Measurements from ENCODE around the gene ERCC5. TPM values are rescaled to one million over a fixed set of nuclear protein-coding genes. Genes with fewer than 3 reads are reported as not detected.

Gene ERCC5
- total RNA-seq, 3 donors from 2014 or later = 58.6 to 85.0 (median 62.7) TPM

DNA sequence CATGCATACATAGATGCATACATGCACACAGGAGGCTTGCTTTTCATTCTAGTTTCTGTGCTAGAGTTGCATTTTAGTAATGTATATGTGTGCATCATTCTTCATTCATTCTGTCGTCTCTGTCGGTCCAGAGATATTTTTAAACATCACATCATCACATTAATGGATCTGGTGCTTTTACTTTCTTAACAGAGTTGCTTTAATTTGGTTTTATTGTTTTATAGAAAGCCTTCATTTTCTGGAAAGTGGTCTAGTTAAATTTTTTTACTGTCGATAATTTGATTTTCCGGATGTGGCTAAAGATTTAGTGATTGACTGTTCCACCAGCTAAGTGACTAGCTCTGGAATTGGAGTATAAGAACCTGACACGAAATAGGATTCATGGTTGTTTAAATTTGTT lies 30.0 kb upstream of the ERCC5 start:
- Histone ChIP-seq H3K36me3 (ENCODE audit: low read depth) (no peaks in the 10 kb centered on the region), H3K9me3 (no peaks in the 10 kb centered on the region), H3K4me3 (no peak overlapping the region), H3K4me1 (ENCODE audit: low read depth) (no peaks in the 10 kb centered on the region)
- no peak for DNase-seq
- no peak for ATAC-seq
- no peak for TF ChIP-seq CTCF (IDR thresholded peaks at IDR 0.05)
- intact Hi-C loops (cut with DNase I, micrococcal nuclease) = no loop called here

- DNase-seq (no peak), ATAC-seq (no peak)
- no peak for TF ChIP-seq CTCF (IDR thresholded peaks at IDR 0.05)
- Histone ChIP-seq H3K4me3 (no peak overlapping the region), H3K36me3 (ENCODE audit: low read depth) (no peaks in the 10 kb centered on the region), H3K4me1 (ENCODE audit: low read depth) (no peaks in the 10 kb centered on the region), H3K9me3 (no peaks in the 10 kb centered on the region)
- intact Hi-C loops (cut with DNase I, micrococcal nuclease) = no loop called here
Measured at GRCh38 chr13:102816708-102817107, 29.1 kb upstream of the ERCC5 start.

- H3K36me3 ChIP-seq (ENCODE audit: low read depth) = no peaks in the 10 kb centered on the region
- DNase-seq = no peak
- no peaks in the 10 kb centered on the region for H3K4me1 ChIP-seq (ENCODE audit: low read depth)
- no peaks in the 10 kb centered on the region for H3K9me3 ChIP-seq
- no peak overlapping the region for H3K4me3 ChIP-seq
- TF ChIP-seq CTCF (IDR thresholded peaks at IDR 0.05) = no peak
- ATAC-seq = no peak
- intact Hi-C loops (cut with DNase I, micrococcal nuclease) = no loop called here
Measured at GRCh38 chr13:102817241-102817640, 28.6 kb upstream of the ERCC5 start.

DNA sequence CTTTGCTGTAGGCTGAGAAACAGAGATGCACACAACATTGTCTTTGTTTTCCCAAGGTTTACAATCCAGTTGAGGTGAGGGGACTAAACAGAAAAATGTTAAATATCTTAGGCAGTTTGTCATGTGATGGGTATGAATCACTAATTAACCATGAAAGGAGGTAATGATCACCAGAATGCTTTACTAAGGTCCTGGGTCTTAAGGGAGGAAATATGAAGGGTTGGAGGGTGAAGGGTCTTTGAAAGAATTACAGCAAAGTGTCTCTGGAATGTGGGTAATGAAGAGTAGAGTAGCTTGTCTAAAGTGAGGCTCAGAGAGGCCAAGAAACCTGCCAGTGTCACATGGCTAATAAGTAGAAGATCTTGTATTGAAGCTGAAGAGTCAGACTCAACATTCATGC lies 27.9 kb upstream of the ERCC5 start:
- TF ChIP-seq CTCF (IDR thresholded peaks at IDR 0.05) = no peak
- intact Hi-C loops (cut with DNase I, micrococcal nuclease) = no loop called here

DNA sequence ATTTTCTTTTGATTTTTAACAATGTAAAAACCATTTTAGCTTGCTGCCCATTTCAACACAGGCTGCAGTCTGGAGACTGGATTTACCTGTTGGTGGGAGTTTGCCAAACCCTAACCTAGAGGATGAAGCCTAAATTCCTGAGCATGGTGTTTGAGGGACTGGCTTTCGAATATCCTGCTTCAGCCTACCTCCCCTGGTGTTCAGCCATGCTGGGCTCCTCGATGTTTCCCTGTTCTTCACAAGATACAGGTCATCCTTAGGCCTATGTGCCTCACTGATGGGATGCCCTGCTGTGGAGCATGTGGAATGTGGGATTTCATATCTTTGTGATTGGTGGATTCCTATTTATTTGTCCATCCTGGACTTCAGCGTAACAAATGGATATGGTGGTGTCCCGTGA lies 20.4 kb upstream of the ERCC5 start:
- Histone ChIP-seq H3K9me3 (no peaks in the 10 kb centered on the region), H3K4me1 (ENCODE audit: low read depth) (no peaks in the 10 kb centered on the region), H3K4me3 (no peak overlapping the region), H3K36me3 (ENCODE audit: low read depth) (no peaks in the 10 kb centered on the region)
- ATAC-seq (no peak), DNase-seq (no peak)
- intact Hi-C loops (cut with DNase I, micrococcal nuclease) = no loop called here
- TF ChIP-seq CTCF (IDR thresholded peaks at IDR 0.05) = no peak

More for the DNA sequence above, 27.9 kb upstream of the ERCC5 start:
- Histone ChIP-seq H3K4me1 (ENCODE audit: low read depth) (no peaks in the 10 kb centered on the region), H3K4me3 (no peak overlapping the region), H3K9me3 (no peaks in the 10 kb centered on the region), H3K36me3 (ENCODE audit: low read depth) (no peaks in the 10 kb centered on the region)
- no peak for DNase-seq
- no peak for ATAC-seq
